COLO668 (cell line): ENCODE results near the gene CAMK2G.

Experiments used
- DNase-seq: peaks from one replicate; lab custom pipeline; 2025; ENCODE audit not compliant: unreplicated experiment; lab: John Stamatoyannopoulos, UW

CAMK2G gene

DNA sequence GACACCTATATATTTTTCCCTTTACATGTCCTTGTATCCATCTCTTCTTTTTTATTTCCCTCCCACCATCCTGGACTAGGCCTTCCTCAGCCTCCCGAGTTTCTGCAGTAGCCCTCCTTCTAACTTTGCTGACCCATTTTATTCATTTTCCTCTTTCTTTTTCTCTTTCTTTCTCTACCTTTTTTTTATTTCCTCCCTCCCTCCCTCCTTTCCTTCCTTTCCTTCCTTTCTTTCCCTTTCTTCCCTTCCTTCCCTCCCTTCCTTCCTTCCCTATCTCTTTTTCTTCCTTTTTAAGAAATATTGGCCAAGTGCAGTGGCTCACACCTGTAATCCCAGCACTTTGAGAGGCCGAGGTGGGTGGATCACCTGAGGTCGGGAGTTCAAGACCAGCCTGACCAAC is 9.7 kb upstream of the CAMK2G start:
- DNase-seq: no peak

DNA sequence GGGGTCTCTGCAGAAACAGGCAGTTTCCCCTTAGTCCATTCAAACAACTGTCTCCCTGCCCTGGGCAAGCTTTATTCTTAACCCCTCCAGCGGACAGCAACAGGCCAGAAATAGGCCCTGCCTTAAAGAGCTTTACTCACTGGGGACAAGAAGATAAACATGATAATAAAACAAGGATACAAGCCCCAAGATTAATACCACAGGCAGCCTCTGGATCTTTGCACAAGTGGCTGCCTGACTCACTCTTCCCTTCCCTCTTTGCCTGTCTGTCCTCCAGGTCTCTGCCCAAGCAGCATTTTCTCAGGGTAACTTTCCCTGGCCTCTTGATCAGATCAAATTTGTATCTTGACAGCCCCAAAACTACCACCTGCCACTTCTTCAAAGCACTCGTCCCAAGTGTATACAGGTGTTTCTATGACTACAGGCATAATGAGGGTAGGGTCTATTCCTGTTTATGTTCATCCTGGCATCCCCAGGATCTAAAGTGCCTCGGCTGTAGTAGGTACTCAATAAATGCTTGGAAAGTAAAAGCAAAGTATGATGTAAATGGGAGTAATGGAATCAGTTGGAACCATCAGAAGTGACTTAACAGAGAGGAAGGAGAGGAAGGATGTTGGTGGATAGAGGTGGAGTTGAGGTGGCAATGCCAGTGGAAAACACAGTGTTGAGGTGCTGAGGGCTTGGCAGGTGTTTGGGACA is 7.0 kb upstream of the CAMK2G start:
- DNase-seq: no peak

- DNase-seq: peak; percentile 75
Measured at GRCh38 chr10:73879296-73880173, 5.2 kb upstream of the CAMK2G start.

GRCh38 chr10:73878365-73878764 is 4.0 kb upstream of the CAMK2G start:
- DNase-seq: no peak

- no peak for DNase-seq
Measured at GRCh38 chr10:73877533-73878160, 3.3 kb upstream of the CAMK2G start.

DNA sequence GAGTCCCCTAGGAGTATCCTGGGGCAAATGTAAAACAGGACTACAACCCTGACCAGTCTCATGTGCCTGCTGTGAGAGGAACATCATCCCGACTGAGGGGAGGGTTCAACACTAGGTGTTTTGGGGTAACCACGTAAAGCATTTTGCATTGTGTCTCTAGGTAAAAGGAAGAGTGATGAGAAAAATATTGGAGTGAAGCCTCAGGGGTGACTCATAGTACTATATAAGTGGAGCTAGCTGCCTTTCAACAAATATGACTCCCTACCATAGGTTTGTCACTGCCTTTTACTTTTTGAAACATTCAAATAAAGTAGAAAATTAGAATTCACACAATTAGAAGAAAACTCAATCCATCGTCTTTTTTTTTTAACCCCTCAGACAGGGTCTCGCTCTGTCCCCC is 2.6 kb upstream of the CAMK2G start:
- DNase-seq: no peak

DNA sequence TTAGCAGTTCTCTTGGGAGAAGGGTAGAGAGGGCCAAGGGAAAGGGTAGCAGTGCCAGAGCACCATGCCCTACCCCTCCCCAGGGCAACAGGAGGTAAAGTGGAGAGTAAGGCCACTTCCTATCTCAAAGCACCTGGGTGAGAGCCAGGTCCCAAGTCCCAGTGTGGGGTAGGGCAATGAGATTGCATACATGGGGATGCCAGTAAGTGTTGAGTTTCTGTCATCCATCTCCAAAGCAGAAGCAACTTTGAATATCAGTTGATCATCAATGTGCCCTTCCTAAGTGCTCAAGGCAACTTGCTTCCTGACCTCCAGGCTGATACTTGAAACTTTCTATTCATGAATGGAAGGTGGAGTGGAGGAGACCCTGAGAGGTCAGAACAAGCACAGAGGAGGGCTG is 2.2 kb upstream of the CAMK2G start:
- no peak for DNase-seq

DNA sequence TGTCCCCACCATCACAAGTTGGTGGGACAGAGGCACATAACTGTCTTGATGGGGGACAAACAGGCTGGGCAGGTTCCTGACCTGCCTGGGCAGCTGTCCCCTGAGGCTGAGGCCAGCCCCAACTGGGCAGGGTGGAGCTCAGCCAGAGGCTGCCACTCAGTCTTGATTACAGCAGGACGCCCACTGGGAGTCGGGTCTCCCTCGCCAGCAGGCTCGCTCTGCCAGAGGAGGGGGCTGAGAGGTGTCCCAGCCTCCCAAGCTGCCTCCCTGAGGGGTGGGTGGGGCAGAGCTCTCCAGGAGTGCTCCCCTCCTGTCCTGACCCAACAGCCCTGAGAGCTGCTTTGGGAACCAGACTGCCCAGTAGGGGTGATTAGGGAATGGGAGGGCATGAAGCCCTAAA is 1.8 kb upstream of the CAMK2G start:
- DNase-seq: no peak

DNA sequence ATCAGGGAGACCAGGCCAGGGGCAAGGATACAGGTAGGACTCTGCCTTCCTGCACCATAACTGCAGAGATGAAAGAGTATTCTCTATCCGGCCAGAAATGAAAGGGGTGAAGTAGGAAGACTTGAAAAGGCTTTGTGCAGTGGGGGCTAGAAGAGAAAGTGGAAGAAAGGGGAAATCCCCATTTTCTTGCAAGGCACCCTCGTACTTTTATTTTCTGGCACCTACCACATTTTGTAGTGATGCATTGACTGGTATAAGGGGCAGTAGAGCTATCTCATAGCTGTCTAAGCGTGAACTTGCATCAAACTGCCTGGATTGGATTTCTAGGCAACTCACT is 752 bp upstream of the CAMK2G start:
- DNase-seq: no peak

- DNase-seq: peak; percentile 9
Measured at GRCh38 chr10:73873838-73874215, 528 bp downstream of the CAMK2G start.

GRCh38 chr10:73873142-73873837 is 1.1 kb downstream of the CAMK2G start:
- DNase-seq: no peak

DNA sequence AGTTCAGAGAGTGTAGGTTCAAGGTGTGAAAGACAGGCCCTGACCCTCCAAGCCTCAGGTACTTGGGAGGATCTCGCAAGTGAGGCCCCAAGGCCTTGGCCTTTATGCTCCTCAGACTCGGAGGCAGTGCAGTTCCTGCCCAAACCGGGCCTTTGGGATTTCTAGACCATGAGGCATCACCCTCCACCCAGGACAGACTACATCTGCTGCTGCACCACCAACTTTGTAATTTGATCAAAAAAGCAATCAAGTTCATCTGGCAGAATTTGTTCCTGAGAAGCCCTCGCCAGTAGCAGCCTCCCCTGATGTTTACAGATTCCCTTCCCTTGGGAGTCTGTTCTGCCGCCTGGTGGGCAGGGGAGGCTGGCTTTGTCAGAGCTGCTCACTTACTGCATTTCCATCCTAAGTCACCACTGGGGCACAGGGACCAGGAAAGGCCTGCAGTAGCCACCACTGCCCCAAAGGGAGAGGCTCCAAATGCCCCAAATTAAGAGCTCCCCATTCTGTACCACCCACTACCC is 2.1 kb downstream of the CAMK2G start:
- no peak for DNase-seq

DNA sequence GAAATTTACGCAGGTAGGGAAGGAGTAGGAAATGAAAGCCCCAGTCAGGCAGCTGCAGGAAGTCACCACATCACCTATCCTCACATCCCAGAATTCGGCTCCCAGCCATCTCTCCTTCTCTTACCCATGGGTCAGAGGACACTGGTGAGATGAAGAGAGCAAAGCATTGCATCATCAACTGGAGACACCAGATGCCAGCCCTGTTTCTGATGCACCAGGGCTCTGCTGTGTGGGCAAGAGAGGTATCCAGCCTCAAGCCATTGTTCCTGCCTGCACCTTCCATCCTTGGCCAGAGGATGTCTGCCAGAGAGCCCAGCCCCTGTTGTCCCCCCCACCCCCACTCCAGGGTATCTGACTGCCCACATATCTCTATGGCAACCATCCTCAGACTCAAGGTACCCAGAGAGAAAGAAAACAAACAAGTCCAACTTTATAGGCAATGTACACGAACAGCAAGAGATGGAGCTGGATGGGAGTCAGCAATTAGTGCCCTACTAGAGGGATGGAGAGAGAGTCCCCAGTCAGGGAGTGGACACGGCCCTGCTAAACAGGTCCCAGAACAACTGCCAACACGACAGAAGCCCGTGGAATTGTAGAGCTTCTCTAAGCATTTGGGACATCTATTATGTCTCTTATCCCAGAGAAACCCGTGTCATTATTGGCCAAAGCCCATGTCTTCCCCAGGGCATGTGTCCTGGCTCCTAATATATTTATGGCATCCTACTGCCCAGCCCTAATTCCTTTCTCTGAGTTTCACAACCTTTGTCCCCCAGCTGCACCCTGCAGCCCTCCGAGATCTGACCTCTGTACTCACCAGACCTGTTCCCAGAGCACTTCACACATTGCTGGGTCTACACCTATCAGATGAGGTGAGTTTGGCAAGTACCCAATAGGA is 2.8 kb downstream of the CAMK2G start:
- no peak for DNase-seq

DNA sequence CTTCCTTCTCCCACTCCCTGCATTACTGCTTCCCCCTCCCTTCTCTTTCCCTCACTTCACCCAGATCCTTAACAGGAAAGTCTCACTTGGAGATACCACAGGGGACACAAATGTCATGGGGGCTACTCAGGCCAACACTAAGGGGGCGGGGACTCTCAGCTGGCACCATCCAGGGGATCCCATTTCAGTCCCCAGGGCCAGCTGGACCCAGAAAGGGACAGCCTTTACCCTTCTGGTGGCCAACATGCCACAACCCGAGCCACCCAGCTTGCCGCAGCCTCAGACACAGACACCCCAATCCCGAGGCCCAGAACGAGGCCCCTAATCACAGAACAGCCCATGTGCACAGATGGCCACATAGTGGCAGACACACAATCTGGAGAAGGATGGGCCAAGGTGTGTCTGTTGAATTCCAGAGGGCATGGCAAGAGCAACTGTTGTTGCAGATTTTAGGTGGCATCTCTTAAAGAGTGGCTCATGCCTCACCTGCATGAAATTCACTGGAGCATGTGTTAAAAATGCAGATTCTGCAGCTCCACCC is 5.6 kb downstream of the CAMK2G start:
- no peak for DNase-seq

DNA sequence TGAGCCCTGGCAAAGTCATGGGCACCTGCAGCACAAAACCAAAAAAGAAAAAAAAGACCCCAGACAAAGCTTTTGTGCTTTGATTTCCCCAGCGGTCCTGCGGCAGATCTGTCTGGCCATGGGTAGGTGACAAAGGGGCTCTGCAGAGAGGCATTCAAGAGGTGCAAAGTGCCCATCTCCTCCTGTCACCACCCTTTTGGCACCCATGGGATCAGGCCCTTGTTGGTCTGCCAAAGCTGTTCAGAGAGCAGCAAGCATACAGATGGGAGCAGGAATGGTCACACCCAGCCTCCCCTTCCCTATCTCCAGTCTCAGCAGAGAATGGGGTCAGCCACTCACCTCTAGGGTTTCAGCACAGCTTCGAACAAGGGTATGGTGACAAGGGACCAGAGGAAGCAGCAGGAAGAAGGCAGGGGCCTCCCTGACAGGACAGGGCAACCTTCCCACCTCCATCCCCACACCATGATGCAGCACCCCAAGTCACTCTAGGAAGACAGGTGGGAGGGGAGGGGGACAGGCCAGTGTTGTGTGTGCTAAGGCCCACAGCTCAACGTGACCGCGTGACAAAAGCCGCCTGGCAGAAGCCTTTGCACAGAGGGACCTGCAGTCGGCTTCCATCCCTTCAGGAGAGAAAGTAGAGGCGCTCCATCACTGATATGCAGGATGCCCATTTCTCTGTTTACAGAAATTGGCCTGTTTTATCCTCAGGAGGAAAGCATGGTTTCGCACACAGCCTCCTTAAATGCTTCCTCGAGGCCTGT is 6.3 kb downstream of the CAMK2G start:
- no peak for DNase-seq

DNA sequence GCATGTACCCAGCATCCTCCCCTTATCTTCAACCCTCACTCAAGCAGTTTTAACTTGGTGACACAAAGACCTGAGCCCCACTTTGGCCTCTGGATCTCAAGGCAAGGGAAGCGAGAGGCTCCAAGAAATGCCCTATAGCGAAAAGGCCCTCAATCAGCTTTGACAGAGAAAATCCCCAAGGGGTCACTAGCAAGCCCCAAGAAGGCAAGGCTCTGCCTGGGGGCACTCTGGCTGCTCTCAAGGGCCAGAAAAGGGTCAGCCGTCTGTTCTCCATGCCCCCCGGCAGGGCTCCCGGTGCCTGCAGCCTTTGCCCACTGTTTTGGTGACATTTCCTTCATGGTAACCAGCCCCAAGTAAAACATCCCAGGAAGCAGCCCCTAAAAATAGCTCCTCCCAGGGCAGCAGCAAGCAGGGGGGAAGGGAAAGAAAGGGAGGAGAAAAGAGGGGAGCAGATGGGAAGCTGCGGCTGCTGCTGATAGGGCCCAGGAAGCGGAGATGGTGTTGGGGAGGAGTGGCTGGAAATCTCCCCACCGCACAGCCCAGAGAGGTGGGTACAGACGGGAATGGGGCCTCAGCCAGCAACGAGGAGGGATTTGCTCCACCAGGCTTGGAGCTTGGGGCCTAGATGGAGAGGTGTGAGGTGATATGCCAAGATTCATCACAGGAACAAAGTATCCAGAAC is 7.1 kb downstream of the CAMK2G start:
- DNase-seq: no peak

DNA sequence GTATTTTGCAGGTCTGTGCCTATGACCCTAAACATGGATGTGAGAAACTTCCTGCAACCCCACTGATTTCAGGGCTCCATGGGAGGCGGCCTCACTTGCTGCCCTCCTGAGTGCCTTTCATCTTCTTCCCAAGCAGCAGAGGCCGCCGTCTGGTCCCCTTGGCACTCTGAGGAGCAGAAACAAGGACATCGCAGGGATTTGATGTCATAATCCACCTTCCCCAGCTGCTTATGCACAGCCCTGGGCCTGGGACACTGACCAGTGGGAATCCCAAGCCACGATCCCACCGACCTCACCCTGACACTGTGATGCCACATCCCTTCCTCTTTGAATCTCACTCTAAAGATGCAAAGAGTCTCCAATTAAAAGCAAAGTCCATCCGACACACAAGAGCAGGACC is 7.7 kb downstream of the CAMK2G start:
- no peak for DNase-seq

DNA sequence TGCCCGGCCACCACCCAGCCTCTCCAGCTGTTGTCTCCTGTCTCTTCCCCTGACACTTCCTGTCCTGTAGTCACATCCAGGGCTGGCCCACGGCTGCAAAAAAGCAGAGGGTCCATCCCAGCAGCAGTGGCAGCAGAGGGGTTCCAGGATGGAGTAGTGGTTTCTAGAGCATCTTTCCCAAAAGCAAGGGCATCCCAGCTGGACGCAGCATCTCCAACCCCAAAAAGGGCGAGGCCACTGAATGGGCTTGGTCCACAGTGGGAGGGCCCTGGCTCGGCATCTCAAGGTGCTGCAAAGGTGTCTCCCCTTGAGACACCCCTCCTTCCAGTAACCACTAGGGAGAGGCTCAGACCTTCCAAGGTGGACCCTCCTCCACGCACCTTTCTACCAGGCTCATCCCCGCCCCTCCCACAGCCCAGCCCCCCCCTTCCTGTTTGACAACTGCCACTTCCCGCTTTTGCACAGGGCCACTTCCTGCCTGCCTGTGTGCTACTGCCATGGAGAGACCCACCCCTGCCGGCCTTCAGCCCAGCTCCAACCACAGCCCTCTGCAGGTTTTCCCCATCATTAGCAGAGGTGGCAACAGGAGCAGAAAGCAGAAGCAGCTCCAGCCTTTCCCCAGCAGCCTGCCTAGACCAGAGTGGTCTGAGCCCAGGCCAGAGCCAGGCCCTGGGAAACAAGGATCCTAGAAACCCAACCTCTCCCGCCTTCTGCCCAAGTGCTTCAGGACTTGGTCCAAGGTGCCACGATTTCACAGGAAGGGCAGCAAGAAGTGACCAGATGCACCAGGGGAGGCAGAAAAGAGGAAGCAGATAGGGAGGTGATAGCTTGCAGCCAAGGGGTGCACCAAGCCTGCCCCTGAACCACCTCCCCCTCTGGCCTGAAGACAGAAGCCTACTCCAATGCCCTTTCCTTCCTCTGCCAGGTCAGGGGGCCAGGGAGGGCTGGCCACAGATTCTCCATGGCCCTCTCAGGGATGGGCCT is 8.6 kb downstream of the CAMK2G start:
- no peak for DNase-seq
